ENCODE data around the gene D2HGDH.
"Not testable (repeated sequence)": the region's sequence is repeated elsewhere in the genome, so short reads cannot be mapped to it uniquely, and the experiment has no call there.

Gene D2HGDH

GRCh38 chr2:241771286-241772062, 37.0 kb downstream of the D2HGDH start:
- FAIRE-seq: no peak

- no peak for FAIRE-seq
These were observed 37.7 kb downstream of the D2HGDH start for GRCh38 chr2:241772063-241772499.

GRCh38 chr2:241773511-241774418, 39.3 kb downstream of the D2HGDH start:
- no peak for FAIRE-seq

DNA sequence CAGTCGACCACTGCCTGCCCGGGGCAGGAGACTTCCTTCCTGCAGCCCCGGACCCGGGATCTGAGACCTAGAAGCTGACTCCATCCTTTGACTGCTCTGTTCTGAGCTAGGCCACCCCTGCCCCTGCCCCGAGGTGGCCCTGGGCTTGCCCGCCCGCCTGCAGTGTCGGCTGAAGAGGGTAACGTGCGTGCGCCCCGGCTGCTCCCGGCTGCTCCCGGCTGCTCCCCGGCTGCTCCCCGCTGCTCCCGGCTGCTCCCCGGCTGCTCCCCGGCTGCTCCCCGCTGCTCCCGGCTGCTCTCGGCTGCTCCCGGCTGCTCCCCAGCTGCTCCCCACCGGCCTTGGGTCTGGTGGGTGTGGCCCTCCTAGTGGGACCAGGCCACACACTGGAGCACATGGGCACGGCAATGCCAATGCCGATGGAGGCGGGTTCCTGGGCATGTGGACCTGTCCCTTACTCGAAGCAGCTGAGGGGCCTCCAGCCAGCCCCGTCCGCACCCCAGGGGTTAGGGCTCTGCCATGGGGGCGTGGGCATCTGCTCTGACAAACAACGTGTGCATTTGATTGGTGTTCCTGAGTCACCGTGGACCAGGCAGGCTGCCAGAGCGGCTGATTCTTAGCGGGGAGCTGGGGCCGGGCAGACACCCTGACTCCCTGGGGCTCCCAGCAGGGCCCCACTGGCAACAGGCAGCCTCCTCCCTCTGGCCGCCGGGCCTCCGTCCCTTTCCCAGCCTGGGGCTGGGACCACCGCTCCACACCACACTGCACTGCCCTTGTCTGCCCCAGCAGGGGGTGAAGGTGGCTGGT, 40.2 kb downstream of the D2HGDH start:
- FAIRE-seq: no peak

DNA sequence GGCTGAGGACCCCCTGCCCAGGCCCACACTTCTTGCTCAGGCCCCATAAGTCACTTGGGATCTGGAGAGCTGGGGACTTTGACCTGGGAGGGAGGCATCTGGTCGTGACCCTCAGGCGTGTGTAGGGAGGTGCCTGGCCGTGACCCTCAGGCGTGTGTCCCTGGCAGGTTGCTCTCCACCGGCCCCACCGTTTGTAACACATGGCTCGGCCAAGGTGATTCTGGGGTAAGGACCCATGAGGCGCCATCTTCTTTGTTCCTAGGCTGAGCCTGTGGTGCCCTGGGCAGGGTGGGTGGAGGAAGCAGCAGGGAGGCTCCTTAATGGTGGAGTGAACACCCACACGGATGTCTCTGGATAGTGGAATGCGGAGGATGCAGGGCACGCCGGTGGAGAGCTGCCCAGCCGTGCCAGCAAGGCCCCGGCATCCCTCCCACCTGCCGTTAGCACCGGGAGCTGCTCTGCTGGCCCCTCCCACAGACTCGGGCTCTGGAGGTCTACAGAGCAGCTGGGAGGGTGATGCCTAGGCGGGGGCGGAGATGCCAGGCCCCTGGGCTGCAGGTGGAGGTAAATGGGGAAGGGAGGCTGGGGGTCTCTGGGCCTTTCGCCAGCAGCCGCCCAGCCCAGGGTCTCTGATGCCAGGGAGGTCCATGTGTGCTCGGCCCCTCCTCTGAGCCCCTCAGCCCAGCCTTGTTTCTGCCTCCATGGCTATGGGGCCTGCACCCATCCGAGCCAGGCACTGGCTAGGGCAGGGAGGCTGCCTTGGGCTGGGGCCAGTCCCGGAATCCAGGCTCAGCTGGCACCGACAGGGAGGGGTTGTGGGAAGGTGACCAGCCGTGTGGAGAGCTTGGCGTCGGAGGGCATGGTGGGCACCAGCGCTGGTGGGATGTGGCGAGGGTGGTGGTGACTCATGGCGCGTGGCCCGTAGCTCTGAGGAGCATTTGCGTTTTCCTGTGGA, 41.1 kb downstream of the D2HGDH start:
- FAIRE-seq: no peak

- no peak for FAIRE-seq
These were observed 42.1 kb downstream of the D2HGDH start, which contains the start of gene GAL3ST2 for GRCh38 chr2:241776336-241777169. GAL3ST2 (plus strand) TSS chr2:241776822; CDS start chr2:241776956, 134 bp downstream.

DNA sequence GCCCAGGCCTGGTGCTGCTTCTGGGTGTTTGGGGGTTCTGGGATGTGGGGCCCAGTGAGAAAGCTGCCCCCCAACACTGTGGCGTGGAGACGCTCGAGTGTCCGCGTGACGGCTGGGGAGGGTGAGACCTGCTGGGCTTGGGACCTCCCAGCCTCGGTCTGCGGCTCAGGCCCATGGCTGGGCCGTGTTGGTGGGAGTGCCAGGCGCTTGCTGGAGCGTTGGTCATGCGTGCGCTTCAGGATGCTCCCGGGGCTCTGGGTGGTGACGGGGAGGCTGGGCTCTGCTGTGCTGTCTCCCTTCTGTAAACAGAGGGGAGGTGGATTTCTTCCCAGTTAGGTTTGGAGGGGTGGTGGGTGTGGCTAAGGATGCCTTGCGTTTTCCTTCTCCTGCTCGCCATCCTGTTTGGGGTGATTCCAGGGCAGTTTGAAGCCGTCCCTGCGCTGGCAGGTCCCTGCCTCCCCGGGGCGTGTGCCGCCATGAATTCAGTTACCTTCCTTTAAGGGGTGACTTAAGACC, 42.8 kb downstream of the D2HGDH start:
- FAIRE-seq: no peak

- FAIRE-seq: no peak
These were observed 43.5 kb downstream of the D2HGDH start for GRCh38 chr2:241777686-241778627.

DNA sequence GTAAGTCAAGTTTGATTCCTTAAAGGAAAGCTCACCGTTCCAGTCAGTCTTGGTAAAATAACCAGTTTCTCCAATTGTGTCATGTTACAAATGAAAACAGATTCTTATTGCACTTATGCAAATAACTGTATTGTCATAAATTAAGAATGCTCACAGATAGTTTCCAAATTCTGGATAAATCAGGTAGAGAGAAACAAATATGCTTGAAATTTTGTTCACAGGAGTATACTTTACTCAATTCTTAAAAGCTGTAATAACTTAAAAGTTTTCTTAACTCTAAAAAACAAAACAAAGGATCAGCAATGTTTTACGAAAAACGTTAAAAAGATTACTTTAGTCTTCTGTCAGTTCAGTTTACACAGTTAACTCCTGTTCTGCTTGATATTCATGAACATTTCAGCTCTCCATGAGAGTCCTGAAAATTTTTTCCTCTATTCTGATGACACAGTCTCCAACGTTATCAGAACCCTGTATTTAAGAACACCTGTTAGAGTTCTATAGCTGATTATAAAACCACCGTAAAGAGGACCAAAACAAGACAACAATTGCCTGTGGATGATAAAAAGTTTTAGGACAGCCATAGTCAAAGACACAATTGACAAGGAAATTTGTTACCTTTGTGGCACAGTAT, 46.6 kb downstream of the D2HGDH start:
- FAIRE-seq: no peak

GRCh38 chr2:241782053-241782452, 47.6 kb downstream of the D2HGDH start:
- FAIRE-seq: not testable (repeated sequence)

DNA sequence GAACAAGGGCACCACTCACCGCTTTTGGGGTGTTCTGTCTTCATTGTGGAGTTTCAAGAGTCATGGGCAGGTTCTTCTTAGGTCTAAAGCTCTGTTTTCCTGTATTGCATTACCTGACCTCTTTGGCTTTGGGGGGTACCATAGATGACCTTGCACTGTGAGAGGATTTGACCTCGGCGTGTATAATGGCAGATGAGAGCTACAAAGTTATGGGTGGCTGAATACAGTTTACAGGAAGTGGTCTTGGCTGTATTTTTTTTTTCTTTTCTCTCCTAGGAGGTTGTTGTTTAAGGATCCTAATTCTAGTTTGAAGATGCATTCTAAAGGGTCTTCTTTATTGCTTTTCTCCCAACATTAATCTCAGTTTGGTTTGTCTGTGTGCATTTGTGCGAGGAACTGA, 53.7 kb downstream of the D2HGDH start:
- FAIRE-seq: no peak

DNA sequence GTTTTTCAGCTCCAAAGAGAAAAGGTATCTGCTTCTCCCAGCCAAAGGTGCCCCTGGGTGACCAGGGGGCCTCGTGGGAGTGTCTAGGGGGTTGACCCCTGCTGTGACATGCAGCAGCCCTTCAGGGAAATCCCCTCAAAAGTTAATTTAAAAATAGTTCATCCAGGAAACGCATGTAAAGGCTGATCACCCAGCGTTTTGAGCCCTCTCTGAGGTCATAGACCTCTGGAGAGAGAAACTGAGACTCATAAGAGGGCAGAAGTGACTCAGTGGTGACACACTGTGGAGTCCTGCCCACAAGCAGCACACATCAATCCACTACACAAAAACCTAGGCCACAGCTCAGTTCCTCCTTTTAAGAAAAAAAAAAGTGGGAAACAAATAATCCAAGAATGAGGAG, 54.1 kb downstream of the D2HGDH start:
- no peak for FAIRE-seq

DNA sequence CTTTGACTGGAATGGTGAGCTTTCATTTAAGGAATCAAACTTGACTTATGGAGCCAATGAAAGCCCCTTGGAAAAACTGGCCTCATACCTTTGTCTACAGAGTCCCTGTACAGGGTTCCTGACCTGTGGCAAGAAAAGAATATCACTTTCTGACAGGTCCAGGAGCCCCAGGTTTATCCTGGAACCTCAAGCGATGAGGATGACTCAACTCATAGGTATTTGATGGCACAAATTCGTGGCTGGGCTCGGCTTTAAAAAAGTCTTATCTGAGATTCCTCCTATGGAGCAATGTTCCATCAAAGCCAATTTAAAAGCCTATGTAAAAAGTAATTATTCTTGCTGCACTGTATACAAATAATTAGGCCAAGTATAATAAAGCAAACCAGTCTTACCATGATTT, 57.0 kb downstream of the D2HGDH start:
- not testable (repeated sequence) for FAIRE-seq

DNA sequence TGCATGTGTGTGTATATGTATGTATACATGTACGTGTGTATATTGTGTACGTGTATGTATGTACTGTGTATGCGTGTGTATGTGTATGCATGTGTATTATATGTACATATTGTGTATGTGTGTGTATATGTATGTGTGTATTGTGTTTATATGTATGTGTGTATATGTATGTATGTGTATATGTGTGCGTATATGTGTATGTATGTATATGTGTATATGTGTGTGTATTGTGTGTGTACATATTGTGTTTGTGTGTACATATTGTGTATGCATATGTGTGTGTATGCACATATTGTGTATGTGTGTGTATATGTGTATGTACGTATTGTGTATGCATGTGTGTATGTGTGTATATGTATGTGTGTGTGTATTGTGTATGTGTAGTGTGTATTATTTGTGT, 59.0 kb downstream of the D2HGDH start:
- FAIRE-seq: no peak

DNA sequence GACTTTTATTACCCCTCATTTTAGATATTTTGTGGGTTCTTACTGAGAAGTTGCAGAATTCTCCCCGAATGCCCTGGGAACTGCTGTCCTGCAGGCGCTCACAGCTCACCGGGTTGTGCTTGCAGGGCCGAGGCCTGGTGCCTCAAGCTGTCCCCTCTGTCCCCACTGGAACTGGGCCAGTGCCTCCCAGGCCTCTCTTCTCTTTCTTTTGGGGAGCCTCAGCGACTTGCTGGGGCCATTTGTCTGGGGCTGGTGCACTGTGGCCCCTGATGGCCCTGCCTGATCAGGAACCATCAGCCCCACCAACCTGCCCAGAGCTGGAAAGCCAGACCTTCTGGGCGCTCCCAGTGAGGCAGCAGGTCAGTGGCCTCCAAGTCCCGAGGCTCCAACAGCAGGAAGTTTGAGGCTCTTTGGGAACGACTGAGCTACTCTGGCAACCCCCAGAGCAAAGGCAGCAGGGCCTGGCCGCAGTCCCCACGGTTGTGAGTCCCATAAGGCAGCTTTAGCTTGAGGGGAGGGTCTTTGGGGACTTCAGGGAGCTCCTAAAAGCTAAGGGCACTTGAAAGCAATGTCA, 59.9 kb downstream of the D2HGDH start:
- FAIRE-seq: no peak

DNA sequence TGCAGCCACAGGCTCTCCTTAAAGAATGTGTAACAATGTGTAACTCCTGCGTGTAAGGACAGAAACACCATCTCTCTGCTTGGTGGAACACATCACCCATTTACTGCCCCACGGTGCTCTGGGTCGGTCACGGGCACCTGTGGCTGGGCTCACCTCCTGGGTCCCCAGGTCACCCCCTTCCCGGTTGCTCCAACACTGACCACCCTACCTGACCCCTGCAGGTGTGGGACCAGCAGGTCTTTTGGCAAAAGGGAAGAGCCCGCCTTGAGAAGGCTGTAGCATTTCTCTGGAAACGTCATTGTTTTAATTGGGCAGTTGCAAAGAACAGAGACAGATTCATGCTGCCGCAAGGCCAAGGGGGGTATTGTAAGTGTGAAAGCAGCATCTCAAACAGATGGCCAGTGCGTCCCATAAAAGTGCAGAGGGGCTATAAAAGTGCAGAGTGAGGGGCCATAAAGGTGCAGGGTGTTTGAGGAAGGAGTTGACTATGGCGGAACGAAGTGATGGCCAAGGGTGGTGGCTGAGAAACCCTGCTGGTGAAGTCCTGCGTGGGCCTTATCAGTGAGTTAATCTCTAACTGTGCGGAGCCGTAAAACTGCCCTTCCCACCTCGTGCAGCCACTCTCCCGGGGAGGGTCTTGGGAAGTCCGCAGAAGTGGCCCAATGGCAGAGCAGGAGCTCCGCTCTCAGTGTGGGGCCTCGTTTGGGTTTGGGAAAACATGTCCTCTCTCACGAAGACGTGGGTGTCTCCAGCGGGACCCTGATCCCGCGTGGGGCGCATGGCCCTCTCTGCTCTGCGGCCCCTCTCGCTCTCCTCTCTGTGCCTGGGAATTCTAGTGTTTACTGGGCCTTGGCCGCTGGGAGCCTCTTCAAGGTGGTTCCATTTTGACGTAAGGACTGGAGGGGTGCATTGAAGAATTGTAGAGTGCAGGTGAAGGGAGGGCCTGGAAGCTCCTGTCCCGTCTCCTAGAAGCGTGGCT, 60.9 kb downstream of the D2HGDH start:
- FAIRE-seq: no peak

DNA sequence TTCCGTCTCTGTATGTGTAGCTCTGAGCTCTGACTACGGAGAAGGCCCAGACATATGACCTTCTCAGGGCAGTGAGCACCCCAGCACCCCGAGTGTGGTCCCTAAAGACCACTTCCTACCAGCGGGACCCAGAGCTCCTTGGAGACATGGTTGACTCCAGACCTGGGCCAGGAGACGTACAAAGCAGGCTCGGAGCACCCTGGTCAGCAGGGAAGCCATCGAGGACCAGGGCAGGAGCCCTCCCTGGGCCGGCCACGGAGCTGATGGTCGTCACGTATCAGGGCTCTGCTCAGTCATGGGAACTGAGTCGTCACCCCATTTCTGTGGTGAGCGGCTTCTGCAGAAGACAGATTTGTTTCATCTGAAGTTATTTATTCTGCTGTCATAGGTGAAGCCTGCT, 61.8 kb downstream of the D2HGDH start:
- FAIRE-seq: no peak

Measured in islet of Langerhans (tissue), 1 donor.